Hematopoietic multipotent progenitor cell treated with erythropoietin and hydrocortisone succinate and interleukin-3 and kit ligand, for 15 days (in vitro differentiated cells): ENCODE results near the gene B4GALT1.
"Not testable (repeated sequence)": the region's sequence is repeated elsewhere in the genome, so short reads cannot be mapped to it uniquely, and the experiment has no call there.

ENCODE experiments used
- DNase-seq: peaks from one replicate; pipeline ENCODE4 v3.0.0-alpha.2; 2015; ENCODE audit warnings: low spot score

Gene B4GALT1

GRCh38 chr9:33101104-33101951 lies 65.8 kb downstream of the B4GALT1 start:
- no peak for DNase-seq

GRCh38 chr9:33099754-33100153 lies 67.4 kb downstream of the B4GALT1 start:
- DNase-seq, result no peak

DNA sequence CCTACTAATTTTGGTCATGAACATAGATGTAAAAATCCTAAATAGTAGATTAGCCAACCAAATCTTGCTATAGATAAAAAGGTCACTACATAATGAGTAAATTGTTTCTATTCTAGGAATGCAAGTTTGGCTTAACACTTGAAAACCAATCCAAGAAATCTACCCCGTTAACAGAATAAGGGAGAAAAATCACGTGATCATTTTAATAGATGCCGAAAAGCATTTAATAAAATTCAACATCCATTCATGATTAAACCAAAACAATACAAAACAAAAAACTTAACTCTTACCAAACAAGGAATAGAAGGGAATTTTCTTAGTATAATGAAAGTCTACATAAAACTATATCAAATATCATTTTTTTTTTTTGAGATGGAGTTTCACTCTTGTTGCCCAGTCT lies 69.9 kb downstream of the B4GALT1 start:
- no peak for DNase-seq

DNA sequence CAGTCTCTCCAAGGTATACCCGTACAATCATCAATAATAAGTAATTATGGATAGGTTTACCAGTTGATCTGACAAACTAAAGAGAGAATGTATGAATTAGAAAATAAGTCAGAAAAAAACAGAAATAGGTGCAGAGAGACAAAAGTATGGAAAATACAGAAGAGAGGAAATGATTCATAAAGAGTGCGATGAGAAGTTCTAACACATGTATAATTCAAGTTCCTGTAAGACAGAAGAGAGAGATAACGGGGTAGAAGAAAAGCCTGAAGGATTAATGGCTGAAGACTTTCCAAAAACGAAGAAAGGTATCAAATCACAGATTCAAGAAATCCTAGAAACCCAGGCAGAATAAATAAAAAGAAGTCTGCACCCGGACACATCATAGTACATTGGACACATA lies 74.5 kb downstream of the B4GALT1 start:
- no peak for DNase-seq

- not testable (repeated sequence) for DNase-seq
These were observed 81.5 kb downstream of the B4GALT1 start for GRCh38 chr9:33085672-33086071.

DNA sequence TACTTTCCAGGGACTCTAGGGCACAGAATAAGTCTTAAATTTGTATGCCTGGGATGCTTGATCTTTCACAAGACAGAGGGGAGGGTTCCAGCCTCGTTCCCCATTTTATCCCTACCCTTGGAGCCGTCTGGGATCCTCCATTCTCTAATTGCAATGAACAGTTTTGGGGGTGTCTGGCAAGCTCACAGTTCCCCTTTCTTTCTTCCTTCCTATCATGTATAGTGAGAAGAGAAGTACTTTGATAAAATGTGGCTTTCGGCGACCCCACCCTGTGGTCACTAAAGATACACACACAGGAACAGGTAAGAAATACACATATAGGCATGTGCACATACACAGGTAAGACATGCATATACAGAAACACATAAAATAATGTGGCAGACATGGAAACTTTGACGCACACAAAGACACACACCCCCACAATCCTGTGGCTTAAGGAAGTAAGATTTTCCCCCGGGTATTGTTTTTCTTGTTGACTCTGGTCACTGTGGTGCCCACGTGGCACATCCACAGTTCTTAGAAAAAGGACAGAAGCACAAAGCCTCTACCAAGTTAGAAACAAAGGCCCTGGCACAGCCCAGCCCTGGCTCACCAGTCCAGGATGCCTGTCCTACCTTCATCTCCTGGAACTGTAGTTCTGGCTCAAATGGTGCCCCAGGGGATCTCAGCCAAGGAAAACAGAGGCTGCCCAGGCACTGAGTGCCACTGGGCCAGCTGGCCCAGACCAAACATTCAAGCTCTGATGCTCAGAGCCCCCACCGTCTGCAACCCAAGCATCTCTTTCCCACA lies 84.4 kb downstream of the B4GALT1 start:
- no peak for DNase-seq

DNA sequence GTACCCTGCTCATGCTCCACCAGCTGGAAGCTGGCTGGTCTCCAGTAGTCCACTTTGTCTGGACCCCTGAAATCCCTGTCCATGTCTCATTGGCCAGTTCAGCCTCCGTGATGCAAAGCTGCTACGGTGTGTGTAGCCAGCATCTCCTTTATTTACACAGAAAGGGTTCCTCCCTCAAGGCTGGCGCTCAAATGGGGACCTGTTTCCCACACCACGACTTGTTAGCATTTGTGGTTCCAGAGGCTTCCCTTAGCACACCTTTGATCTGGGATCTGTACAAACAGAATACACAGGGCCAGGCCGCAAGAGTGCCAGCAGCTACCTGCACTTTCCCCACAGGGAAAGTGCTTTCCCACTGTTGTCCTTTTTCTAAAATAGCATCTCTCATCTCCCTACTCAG lies 85.0 kb downstream of the B4GALT1 start:
- DNase-seq, result no peak

DNA sequence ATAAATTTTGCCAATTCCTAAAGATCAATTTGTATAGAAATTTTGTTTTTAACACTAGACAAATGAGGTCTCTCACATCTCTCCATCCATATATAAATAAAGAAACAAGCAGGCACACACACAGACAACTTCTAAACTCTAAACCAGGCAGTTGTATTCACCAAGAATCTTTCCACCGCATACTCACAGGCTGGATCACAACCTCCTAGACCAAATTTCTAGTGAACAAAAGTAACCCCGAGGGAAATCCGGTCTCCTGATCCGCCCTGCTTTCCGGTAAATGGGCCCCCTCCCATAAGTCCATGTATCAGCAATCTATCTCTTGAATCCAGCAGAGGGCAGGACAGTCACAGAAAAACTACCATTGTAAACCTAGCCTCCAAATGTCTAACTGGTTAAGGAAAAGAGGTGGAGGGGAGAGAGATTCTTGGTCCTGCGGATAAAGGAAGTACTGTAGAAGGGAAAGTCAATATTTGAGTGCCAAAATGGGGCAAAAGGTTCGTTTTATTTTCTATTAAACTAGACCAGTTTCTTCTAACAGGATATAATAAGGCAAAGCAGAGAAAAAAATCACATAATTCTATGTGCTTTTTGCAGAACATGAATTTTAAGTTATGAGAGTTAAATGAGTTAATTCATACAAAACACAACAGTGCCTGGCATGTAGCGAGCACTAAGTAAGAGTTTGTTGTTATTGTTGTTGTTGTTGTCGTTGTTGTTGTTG lies 85.8 kb downstream of the B4GALT1 start:
- peak; percentile 60 for DNase-seq

DNA sequence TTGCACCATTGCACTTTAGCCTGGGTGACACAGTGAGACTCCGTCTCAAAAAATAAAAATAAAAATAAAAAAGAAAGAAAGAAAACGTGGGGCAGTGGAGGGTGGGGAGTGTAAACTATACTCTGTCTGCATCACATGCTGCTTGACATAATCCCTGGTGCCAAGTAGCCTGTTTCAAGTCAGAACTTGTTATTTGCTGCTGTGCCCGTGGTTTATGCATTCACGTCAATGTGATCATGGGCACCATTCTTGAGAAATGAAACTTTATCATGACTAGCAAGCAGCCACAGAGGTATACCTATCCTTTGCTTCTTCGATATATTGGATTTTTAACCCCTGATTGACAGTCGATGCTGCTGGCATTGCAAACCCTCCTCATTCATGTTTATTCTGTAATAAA lies 86.6 kb downstream of the B4GALT1 start:
- no peak for DNase-seq

GRCh38 chr9:33076046-33077004 lies 90.8 kb downstream of the B4GALT1 start, which contains the start of gene SMU1:
SMU1 (minus strand) TSS chr9:33076674; CDS start chr9:33076608, 66 bp downstream.
- DNase-seq, result peak; percentile 95

DNA sequence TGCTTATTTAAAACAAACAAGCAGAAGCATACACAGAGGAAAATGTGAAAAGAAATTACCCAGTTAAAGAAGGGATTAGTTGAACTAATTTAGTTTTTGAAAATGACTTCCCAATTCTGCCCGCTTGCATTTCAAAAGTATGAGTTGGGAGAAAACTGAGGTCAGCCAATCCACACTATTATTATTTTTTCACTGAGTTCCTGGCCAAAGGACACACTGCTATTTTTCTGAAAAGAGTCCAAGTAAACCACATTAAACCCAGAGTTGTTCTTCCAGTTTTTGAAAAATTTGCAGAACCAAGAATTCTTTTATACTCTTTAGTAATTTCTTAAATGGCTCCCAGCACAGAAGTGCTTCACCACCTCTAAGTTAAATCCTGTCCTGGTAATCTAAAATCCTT lies 98.1 kb downstream of the B4GALT1 start:
- DNase-seq, result no peak

DNA sequence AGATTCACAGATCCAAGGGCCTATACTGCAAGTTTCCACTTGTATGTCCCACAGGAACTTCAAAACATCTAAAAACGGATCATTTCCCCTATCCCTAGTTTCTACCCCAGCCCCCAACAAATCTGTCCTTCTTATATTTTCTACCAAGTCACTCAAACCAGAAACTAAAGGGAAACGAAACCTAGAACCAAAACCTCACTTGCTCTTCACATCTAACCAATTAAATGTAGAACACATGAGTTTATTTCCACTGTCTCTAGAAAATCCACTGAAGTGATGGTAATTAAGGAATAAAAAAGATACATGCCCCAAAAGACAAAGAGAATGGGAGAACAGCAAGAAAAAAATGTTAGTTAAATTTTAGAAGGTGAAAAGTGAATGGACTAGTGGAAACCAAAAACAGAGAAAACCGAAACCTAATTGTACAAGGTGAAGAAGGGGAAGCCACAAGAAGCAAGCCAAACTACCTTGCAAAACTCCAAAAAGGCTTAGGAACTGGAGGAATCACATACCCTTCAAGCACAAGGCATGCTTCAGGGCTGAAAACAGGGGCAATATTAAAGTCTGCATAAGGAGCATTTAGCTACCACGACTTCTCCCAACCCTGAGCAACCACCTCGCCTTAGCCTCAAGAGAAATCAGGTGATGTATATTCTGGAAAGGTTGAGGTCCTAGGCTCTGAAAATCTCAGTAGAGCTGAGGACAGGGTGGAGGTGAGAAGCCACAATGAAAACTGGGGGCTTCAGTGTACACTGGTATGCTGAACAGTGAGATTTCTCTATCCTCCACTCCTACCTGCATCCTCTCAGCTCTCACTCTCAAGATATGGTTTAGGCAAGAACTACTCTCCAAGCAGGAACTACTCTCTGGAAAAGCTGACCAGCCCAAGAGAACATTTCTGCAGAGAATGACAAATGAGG lies 101.7 kb downstream of the B4GALT1 start:
- DNase-seq, result no peak
